ENCODE measurements around the gene TRPC6. TPM values are rescaled to one million over a fixed set of nuclear protein-coding genes. Genes with fewer than 3 reads are reported as not detected.

TRPC6 gene
- total RNA-seq, 1 donor, result 0.72 TPM

GRCh38 chr11:101528541-101528940, 55.3 kb downstream of the TRPC6 start:
- DNase-seq (ENCODE audit: low read depth), result no peak
- no peak overlapping the region for H3K4me3 ChIP-seq (ENCODE audit: low read depth, low read length)
- no peak for TF ChIP-seq CTCF (IDR thresholded peaks at IDR 0.05; ENCODE audit: insufficient read depth, low read length)

DNA sequence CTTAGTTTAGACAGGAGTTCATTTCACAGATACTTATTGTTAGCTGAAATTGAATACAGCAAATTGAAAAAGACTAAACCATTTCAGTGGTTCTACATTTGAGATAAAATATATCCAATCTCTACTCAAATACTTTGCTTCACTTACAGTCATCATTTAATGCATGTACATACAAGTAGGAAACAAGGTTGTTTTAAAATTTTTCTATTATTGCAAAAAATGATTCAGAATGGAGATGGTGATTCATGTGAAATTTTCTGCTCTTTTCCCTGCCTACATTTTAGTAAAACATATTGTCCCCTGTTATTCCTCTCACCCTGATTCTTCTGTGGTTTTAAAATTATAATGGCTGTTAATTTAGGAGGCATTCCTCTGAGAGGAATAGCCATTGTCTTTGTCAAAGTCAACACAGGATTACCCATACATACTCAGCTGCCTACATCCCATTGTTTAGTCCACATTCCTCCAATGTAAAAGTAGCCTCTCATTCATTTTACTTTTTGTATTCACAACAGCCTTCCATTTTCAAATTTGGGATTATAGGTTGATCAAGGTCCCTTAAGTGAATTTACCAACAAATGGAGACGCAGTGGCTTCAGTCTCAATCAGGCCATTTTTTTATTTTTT, 60.1 kb downstream of the TRPC6 start:
- no peak for DNase-seq (ENCODE audit: low read depth)
- TF ChIP-seq CTCF (IDR thresholded peaks at IDR 0.05; ENCODE audit: insufficient read depth, low read length), result no peak
- H3K4me3 ChIP-seq (ENCODE audit: low read depth, low read length), result no peak overlapping the region

GRCh38 chr11:101523193-101523592, 60.6 kb downstream of the TRPC6 start:
- DNase-seq (ENCODE audit: low read depth), result no peak
- TF ChIP-seq CTCF (IDR thresholded peaks at IDR 0.05; ENCODE audit: insufficient read depth, low read length), result no peak
- no peak overlapping the region for H3K4me3 ChIP-seq (ENCODE audit: low read depth, low read length)

GRCh38 chr11:101521821-101522220, 62.0 kb downstream of the TRPC6 start:
- DNase-seq (ENCODE audit: low read depth), result no peak
- no peak overlapping the region for H3K4me3 ChIP-seq (ENCODE audit: low read depth, low read length)
- no peak for TF ChIP-seq CTCF (IDR thresholded peaks at IDR 0.05; ENCODE audit: insufficient read depth, low read length)

DNA sequence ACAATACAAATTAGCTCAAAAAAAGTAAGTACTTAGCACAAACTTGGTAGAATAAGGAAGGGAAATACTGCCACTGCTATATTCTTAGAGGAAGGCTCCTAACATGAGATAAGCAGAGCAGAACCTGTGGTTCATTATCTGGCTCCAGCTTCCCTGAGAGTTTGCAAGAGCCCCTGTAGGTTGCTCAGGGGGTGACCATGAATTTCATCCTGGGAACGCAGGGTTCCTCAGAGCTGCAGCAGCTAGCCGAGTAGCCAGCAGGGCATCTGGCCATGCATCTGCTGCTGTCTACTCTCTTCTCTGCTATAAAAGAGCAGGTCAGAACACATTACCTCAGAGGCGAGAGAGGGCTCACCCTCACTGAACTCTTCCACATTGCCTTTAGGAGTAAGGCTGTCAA, 67.3 kb downstream of the TRPC6 start:
- H3K4me3 ChIP-seq (ENCODE audit: low read depth, low read length), result no peak overlapping the region
- DNase-seq (ENCODE audit: low read depth), result no peak
- no peak for TF ChIP-seq CTCF (IDR thresholded peaks at IDR 0.05; ENCODE audit: insufficient read depth, low read length)

DNA sequence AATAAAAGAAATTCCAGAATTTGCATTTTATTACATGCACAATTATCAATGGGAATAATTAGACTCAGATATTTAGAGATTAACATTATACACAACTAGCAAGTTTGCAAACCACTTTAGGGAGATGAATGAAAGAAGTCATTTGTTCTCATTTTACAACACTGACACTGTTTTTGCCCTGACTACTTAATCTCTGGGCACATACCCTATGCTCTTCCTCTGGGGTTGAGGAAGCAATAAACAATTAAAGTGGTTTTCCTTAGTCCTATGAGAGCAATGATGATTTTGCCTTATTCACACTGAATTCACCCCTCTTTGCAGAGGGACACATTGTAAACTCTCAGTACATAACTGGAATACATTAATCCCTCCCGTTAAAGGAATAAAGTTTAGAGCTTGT, 72.7 kb downstream of the TRPC6 start:
- TF ChIP-seq CTCF (IDR thresholded peaks at IDR 0.05; ENCODE audit: insufficient read depth, low read length), result no peak
- H3K4me3 ChIP-seq (ENCODE audit: low read depth, low read length), result no peak overlapping the region
- no peak for DNase-seq (ENCODE audit: low read depth)

DNA sequence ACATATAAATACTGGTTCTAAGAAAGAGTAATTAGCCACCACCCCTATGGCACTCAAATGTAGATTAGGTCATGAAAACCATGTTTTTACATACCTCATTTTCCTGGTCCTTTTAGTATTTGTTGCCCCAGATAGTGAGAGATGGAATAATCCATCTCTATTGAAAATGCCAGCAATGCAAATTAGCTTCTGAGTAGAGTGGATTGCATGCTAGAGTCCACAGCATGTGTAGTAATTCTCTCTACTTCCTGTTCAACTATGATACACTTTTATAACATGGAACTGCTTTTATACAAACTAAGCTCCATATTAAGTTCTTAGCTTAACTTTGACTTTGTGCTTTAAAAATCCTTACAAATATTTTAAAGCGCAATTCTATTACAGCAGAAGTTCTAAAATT, 73.2 kb downstream of the TRPC6 start:
- no peak for TF ChIP-seq CTCF (IDR thresholded peaks at IDR 0.05; ENCODE audit: insufficient read depth, low read length)
- no peak overlapping the region for H3K4me3 ChIP-seq (ENCODE audit: low read depth, low read length)
- no peak for DNase-seq (ENCODE audit: low read depth)
